Measurements from ENCODE around the gene IBTK.

DNA sequence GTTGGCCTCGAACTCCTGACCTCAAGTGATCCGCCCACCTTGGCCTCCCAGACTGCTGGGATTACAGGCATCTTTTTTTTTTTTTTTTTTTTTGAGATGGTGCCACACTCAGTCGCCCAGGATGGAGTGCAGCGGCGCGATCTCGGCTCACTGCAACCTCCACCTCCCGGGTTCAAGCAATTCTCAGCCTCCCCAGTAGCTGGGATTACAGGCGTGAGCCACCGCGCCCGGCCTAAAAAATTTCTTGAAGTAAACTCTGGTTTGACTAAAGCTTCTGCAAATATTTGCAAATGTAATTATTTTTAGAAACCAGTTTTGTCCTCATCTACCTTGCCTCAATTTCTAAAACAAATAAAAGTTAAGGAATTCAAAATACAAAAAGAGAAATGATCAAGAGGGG is 1.2 kb downstream of the IBTK start:
- TF ChIP-seq, protein P1, sequence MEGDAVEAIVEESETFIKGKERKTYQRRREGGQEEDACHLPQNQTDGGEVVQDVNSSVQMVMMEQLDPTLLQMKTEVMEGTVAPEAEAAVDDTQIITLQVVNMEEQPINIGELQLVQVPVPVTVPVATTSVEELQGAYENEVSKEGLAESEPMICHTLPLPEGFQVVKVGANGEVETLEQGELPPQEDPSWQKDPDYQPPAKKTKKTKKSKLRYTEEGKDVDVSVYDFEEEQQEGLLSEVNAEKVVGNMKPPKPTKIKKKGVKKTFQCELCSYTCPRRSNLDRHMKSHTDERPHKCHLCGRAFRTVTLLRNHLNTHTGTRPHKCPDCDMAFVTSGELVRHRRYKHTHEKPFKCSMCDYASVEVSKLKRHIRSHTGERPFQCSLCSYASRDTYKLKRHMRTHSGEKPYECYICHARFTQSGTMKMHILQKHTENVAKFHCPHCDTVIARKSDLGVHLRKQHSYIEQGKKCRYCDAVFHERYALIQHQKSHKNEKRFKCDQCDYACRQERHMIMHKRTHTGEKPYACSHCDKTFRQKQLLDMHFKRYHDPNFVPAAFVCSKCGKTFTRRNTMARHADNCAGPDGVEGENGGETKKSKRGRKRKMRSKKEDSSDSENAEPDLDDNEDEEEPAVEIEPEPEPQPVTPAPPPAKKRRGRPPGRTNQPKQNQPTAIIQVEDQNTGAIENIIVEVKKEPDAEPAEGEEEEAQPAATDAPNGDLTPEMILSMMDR (conservative IDR thresholded peaks at IDR 0.05; ENCODE audit: low read depth, low read length) = no peak
- no peak for TF ChIP-seq NFE2L2 (IDR thresholded peaks at IDR 0.05; ENCODE audit: low read depth, low read length)

All from IMR-90 (cell line).